PC-3 (cell line): ENCODE data around the gene GAL. TPM values are rescaled to one million over a fixed set of nuclear protein-coding genes. Genes with fewer than 3 reads are reported as not detected.

ENCODE experiments used
- ATAC-seq: fragments of 200-7000 bp; cut with Tn5 transposase; 2 replicates; pipeline ENCODE4 v1.9.1; 2020; ENCODE audit warnings: mild to moderate bottlenecking, moderate library complexity
- BruUV-seq: library from RNA; stranded (reverse); fragments of 400-500 nt; replicated peaks from 2 replicates; lab custom pipeline; 2021; lab: Mats Ljungman, UMichigan
- CTCF ChIA-PET: fragments of 300-600 bp; sonication (Branson Sonifier 250); formaldehyde crosslinking; loops from one replicate; lab custom pipeline; 2022; ENCODE audit warnings: antibody characterized with exemption; lab: Charles Lee
- POLR2A ChIA-PET: fragments of 300-600 bp; sonication (Branson Sonifier 250); formaldehyde crosslinking; loops from one replicate; lab custom pipeline; 2022; ENCODE audit warnings: antibody characterized with exemption; ENCODE audit not compliant: unreplicated experiment; lab: Charles Lee
- DNase-seq: peaks from one replicate; pipeline ENCODE4 v3.0.0-alpha.2; 2015
- H2AFZ ChIP-seq: fragments of 300-600 bp; sonication (generic); 2 replicates; pipeline ENCODE4 v1.6.0; 2016; ENCODE audit warnings: antibody characterized with exemption, low read length
- H3F3A ChIP-seq: fragments of 300-600 bp; sonication (generic); one replicate; pipeline ENCODE4 v1.6.0; 2017; ENCODE audit warnings: antibody characterized with exemption, low read length, control low read depth, mild to moderate bottlenecking; ENCODE audit not compliant: unreplicated experiment
- H3K27ac ChIP-seq: fragments of 300-600 bp; sonication (generic); 2 replicates; pipeline ENCODE4 v1.5.1; 2016; ENCODE audit warnings: mild to moderate bottlenecking, low read length
- H3K27me3 ChIP-seq: fragments of 300-600 bp; sonication (generic); 2 replicates; pipeline ENCODE4 v1.6.1; 2016; ENCODE audit warnings: low read length, mixed read lengths
- H3K36me3 ChIP-seq: fragments of 300-600 bp; sonication (generic); 2 replicates; pipeline ENCODE4 v1.6.1; 2016; ENCODE audit warnings: low read depth, mixed run types, low read length, mixed read lengths
- H3K4me1 ChIP-seq: fragments of 300-600 bp; sonication (generic); 2 replicates; pipeline ENCODE4 v1.5.1; 2016; ENCODE audit warnings: low read length; ENCODE audit not compliant: insufficient read depth
- H3K4me2 ChIP-seq: fragments of 300-600 bp; sonication (generic); 2 replicates; pipeline ENCODE4 v1.6.0; 2016; ENCODE audit warnings: low read length
- H3K4me3 ChIP-seq: fragments of 300-600 bp; sonication (generic); 2 replicates; pipeline ENCODE4 v1.5.1; 2016; ENCODE audit warnings: mild to moderate bottlenecking, low read length, mixed read lengths
- H3K79me2 ChIP-seq: fragments of 300-600 bp; sonication (generic); 2 replicates; pipeline ENCODE4 v1.6.1; 2017; ENCODE audit warnings: low read length, mixed read lengths
- H3K9ac ChIP-seq: fragments of 300-600 bp; sonication (generic); 2 replicates; pipeline ENCODE4 v1.6.0; 2016; ENCODE audit warnings: mild to moderate bottlenecking, low read length
- H3K9me2 ChIP-seq: fragments of 300-600 bp; sonication (generic); replicated peaks from 2 replicates; pipeline ENCODE4 v1.6.1; 2016; ENCODE audit warnings: mixed run types, low read length, mixed read lengths
- H3K9me3 ChIP-seq: fragments of 300-600 bp; sonication (generic); 2 replicates; pipeline ENCODE4 v1.6.1; 2016; ENCODE audit warnings: low read length, mixed read lengths
- H4K20me1 ChIP-seq: fragments of 300-600 bp; sonication (generic); 2 replicates; pipeline ENCODE4 v1.6.1; 2016; ENCODE audit warnings: low read length, mixed read lengths
- EZH2 ChIP-seq: fragments of 300-600 bp; sonication (generic); IDR thresholded peaks from one replicate; pipeline ENCODE4 v1.6.1; 2017; ENCODE audit warnings: antibody characterized with exemption, mild to moderate bottlenecking, low read length; ENCODE audit not compliant: unreplicated experiment
- EZH2phosphoT487 ChIP-seq: fragments of 300-600 bp; sonication (generic); IDR thresholded peaks from 2 replicates; pipeline ENCODE4 v1.6.1; 2018; ENCODE audit warnings: mild to moderate bottlenecking, antibody characterized with exemption, low read length, borderline replicate concordance
- intact Hi-C: fragments of 100-400 bp; cut with micrococcal nuclease; formaldehyde crosslinking; loops from 2 replicates; pipeline ENCODE4 v1.9.0; 2023
- total RNA-seq: library from RNA; depleted of rRNA; stranded (reverse); fragments of >200 nt; gene quantifications from 2 replicates; pipeline ENCODE4 v1.2.3, GENCODE V29; 2014
- TF ChIP-seq, protein P1 (sequence below): fragments of 300-600 bp; sonication (generic); conservative IDR thresholded peaks from 2 replicates; pipeline ENCODE4 v1.5.1; 2017; ENCODE audit warnings: antibody characterized with exemption, low read depth, mild to moderate bottlenecking, low read length

GAL gene
- total RNA-seq, 1 experiment from 2014 or later = 32.2 TPM

DNA sequence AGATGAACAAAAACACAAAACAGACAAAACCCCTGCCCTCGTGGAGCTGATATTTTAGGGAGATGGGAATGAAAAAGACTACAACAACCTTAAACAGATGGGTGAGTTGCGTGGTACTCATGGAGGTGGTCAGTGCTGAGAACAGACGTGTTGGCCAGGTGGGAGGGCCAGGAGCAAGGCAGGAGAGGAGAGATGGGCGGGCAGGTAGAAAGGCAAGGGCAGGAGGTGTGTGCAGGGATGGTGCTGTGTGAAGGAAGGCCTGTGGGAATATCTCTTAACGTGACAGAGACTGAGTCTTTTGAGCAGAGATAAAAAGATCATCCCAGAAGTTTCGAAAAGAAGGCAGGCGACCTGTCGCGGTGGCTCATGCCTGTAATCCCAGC, 7.0 kb downstream of the GAL start:
- intact Hi-C loops = no loop called here
- H3K4me2 ChIP-seq = no peak overlapping the region
- no peaks in the 10 kb centered on the region for H3F3A ChIP-seq
- DNase-seq (no peak), ATAC-seq (no peak)
- H3K9ac ChIP-seq = no peak overlapping the region
- no peaks in the 10 kb centered on the region for H3K4me1 ChIP-seq
- no peak overlapping the region for H2AFZ ChIP-seq
- CTCF ChIA-PET = interaction anchor here (0.7 to 1.6 kb wide), 2 partner anchors 59 to 127 kb away, joined by 5 to 7 read pairs; no protein-coding TSS in a partner anchor
- POLR2A ChIA-PET = no interaction called here
- no peaks in the 10 kb centered on the region; the same call in 1 of the 2 replicates for H3K27me3 ChIP-seq
- no TSS peak for BruUV-seq
- H3K27ac ChIP-seq = no peak overlapping the region
- no peaks in the 10 kb centered on the region for H4K20me1 ChIP-seq
- H3K4me3 ChIP-seq = no peak overlapping the region
- no peaks in the 10 kb centered on the region for H3K9me2 ChIP-seq
- H3K36me3 ChIP-seq = no peaks in the 10 kb centered on the region
- no peaks in the 10 kb centered on the region for H3K9me3 ChIP-seq
- H3K79me2 ChIP-seq = no peaks in the 10 kb centered on the region
- TF ChIP-seq, protein P1, sequence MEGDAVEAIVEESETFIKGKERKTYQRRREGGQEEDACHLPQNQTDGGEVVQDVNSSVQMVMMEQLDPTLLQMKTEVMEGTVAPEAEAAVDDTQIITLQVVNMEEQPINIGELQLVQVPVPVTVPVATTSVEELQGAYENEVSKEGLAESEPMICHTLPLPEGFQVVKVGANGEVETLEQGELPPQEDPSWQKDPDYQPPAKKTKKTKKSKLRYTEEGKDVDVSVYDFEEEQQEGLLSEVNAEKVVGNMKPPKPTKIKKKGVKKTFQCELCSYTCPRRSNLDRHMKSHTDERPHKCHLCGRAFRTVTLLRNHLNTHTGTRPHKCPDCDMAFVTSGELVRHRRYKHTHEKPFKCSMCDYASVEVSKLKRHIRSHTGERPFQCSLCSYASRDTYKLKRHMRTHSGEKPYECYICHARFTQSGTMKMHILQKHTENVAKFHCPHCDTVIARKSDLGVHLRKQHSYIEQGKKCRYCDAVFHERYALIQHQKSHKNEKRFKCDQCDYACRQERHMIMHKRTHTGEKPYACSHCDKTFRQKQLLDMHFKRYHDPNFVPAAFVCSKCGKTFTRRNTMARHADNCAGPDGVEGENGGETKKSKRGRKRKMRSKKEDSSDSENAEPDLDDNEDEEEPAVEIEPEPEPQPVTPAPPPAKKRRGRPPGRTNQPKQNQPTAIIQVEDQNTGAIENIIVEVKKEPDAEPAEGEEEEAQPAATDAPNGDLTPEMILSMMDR = no peak
- TF ChIP-seq EZH2phosphoT487 (no peak), EZH2 (no peak)

DNA sequence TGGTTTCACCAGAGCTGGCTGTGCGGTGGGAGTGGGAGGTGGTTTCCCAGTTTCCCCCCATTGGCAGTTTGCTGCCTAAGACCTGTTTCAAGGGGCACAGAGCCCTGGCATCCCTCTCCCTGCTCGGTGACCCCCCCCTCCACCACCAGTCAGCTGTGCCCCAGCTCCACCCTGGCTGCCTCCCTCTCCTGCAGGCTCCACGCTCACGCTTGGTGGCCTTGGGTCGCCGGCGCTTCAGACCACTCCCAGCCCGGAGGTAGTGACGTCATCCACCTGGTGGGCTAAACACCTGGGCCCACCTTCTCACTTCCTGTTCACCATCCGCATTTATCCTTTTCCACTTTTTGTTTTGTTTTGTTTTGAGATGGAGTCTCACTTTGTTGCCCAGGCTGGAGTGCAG, 7.8 kb downstream of the GAL start:
- no peak for TF ChIP-seq EZH2phosphoT487
- TF ChIP-seq EZH2 = no peak
- TF ChIP-seq, protein P1 = no peak
- Histone ChIP-seq H3K4me2 (no peak overlapping the region), H3K27ac (no peak overlapping the region), H4K20me1 (no peaks in the 10 kb centered on the region), H2AFZ (no peak overlapping the region), H3K4me3 (no peak overlapping the region), H3K36me3 (no peaks in the 10 kb centered on the region), H3K79me2 (no peaks in the 10 kb centered on the region), H3K9me3 (no peaks in the 10 kb centered on the region), H3K9ac (no peak overlapping the region), H3K9me2 (no peaks in the 10 kb centered on the region), H3K27me3 (no peaks in the 10 kb centered on the region; the same call in 1 of the 2 replicates), H3K4me1 (no peaks in the 10 kb centered on the region), H3F3A (no peaks in the 10 kb centered on the region)
- POLR2A ChIA-PET = no interaction called here
- intact Hi-C loops = no loop called here
- BruUV-seq = no TSS peak
- ATAC-seq = no peak
- CTCF ChIA-PET = interaction anchor here (1.6 kb wide), 1 partner anchor 59 kb away, joined by 7 read pairs; no protein-coding TSS in a partner anchor
- DNase-seq = no peak

DNA sequence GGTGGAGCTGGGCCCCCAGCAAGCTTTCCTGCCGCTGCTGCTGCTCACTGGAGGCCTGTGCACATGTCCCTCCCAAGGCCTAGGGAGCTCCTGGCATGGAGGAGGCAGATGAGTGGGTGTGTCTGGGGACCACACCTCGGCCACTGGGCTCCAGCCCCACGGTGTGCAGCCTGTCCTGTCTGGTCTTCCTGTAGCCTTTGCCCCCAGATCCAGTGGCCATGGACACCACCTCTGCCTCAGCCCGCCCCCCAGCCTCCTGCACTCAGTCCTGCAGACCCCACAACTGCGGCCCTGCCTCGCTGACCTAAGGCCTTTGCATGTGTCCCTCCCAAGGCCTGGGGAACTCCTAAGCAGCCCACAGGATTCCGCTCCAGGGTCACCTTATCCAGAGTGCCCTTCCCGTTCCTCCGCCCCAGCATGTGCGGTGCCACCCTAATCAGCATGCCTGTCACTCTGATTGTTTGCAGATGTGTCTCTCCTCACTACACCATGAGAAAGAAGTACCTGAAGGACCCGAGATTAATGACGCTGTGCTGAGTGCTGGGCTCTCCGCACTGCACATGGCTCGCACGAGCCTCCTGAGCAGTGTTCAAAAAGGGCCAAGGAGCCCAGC, 8.6 kb downstream of the GAL start:
- Histone ChIP-seq H3K79me2 (no peaks in the 10 kb centered on the region), H3K4me3 (no peak overlapping the region), H3K9me3 (no peaks in the 10 kb centered on the region), H3K36me3 (no peaks in the 10 kb centered on the region), H3K4me1 (no peaks in the 10 kb centered on the region), H3K9me2 (no peaks in the 10 kb centered on the region), H4K20me1 (no peaks in the 10 kb centered on the region), H3K9ac (no peak overlapping the region), H3K4me2 (no peak overlapping the region), H3K27ac (no peak overlapping the region), H3F3A (no peaks in the 10 kb centered on the region), H2AFZ (no peak overlapping the region), H3K27me3 (no peaks in the 10 kb centered on the region; the same call in 1 of the 2 replicates)
- ATAC-seq (no peak), DNase-seq (no peak)
- ChIA-PET POLR2A (no interaction called here), CTCF (no interaction called here)
- BruUV-seq = no TSS peak
- intact Hi-C loops = no loop called here
- TF ChIP-seq EZH2phosphoT487 = no peak
- no peak for TF ChIP-seq EZH2
- TF ChIP-seq, protein P1 = no peak
